HUES6 (cell line): ENCODE data around the gene C1QTNF1.

Experiments used
- H3K27ac ChIP-seq: 2 replicates; pipeline ENCODE4 v1.7.0; 2013; ENCODE audit warnings: low read depth, mild to moderate bottlenecking, low read length, inconsistent platforms
- H3K27me3 ChIP-seq: 2 replicates; pipeline ENCODE4 v1.6.1; 2013; ENCODE audit warnings: low read length; ENCODE audit not compliant: control insufficient read depth, insufficient read depth
- H3K36me3 ChIP-seq: 2 replicates; pipeline ENCODE4 v1.6.1; 2013; ENCODE audit warnings: low read length; ENCODE audit not compliant: control insufficient read depth, insufficient read depth
- H3K4me1 ChIP-seq: 2 replicates; pipeline ENCODE4 v1.6.1; 2013; ENCODE audit warnings: low read length; ENCODE audit not compliant: control insufficient read depth, insufficient read depth
- H3K4me3 ChIP-seq: 2 replicates; pipeline ENCODE4 v1.5.1; 2013; ENCODE audit warnings: low read depth, low read length
- H3K9ac ChIP-seq: one replicate; pipeline ENCODE4 v1.6.1; 2013; ENCODE audit warnings: mild to moderate bottlenecking, low read length
- H3K9me3 ChIP-seq: 2 replicates; pipeline ENCODE4 v1.6.1; 2013; ENCODE audit warnings: low read depth, low read length; ENCODE audit not compliant: control insufficient read depth, insufficient read depth

Gene C1QTNF1

GRCh38 chr17:79000396-79001189 is 23.4 kb upstream of the C1QTNF1 start:
- Histone ChIP-seq H3K4me3 (no peak overlapping the region), H3K27ac (no peak overlapping the region), H3K27me3 (peaks cover 47% of the 10 kb centered on the region), H3K9me3 (no peaks in the 10 kb centered on the region), H3K4me1 (no peaks in the 10 kb centered on the region), H3K36me3 (peaks cover 26% of the 10 kb centered on the region), H3K9ac (no peak overlapping the region)

GRCh38 chr17:79001190-79002020 is 22.6 kb upstream of the C1QTNF1 start:
- H3K9ac ChIP-seq, result no peak overlapping the region
- H3K36me3 ChIP-seq, result peaks cover 18% of the 10 kb centered on the region
- H3K27ac ChIP-seq, result no peak overlapping the region
- no peaks in the 10 kb centered on the region for H3K9me3 ChIP-seq
- H3K27me3 ChIP-seq, result peaks cover 55% of the 10 kb centered on the region
- H3K4me3 ChIP-seq, result no peak overlapping the region
- no peaks in the 10 kb centered on the region for H3K4me1 ChIP-seq

- Histone ChIP-seq H3K27me3 (peaks cover 64% of the 10 kb centered on the region), H3K9me3 (no peaks in the 10 kb centered on the region), H3K9ac (no peak overlapping the region), H3K4me3 (no peak overlapping the region), H3K27ac (no peak overlapping the region), H3K36me3 (peaks cover 9% of the 10 kb centered on the region; the same call in 1 of the 2 replicates), H3K4me1 (no peaks in the 10 kb centered on the region)
Observed at GRCh38 chr17:79002291-79002690, 21.7 kb upstream of the C1QTNF1 start.

- peaks cover 68% of the 10 kb centered on the region for H3K27me3 ChIP-seq
- no peaks in the 10 kb centered on the region for H3K9me3 ChIP-seq
- H3K36me3 ChIP-seq, result peaks cover 8% of the 10 kb centered on the region; the same call in 1 of the 2 replicates
- H3K27ac ChIP-seq, result no peak overlapping the region
- no peak overlapping the region for H3K4me3 ChIP-seq
- no peak overlapping the region for H3K9ac ChIP-seq
- no peaks in the 10 kb centered on the region; the same call in 1 of the 2 replicates for H3K4me1 ChIP-seq
Observed at GRCh38 chr17:79002796-79003593, 21.0 kb upstream of the C1QTNF1 start.

GRCh38 chr17:79003661-79004411 is 20.1 kb upstream of the C1QTNF1 start:
- Histone ChIP-seq H3K4me3 (no peak overlapping the region), H3K4me1 (peaks cover 5% of the 10 kb centered on the region), H3K36me3 (peaks cover 6% of the 10 kb centered on the region; the same call in 1 of the 2 replicates), H3K9ac (no peak overlapping the region), H3K27me3 (peaks cover 76% of the 10 kb centered on the region), H3K9me3 (no peaks in the 10 kb centered on the region), H3K27ac (no peak overlapping the region)

GRCh38 chr17:79005063-79005861 is 18.7 kb upstream of the C1QTNF1 start:
- H3K4me3 ChIP-seq, result no peak overlapping the region
- peaks cover 5% of the 10 kb centered on the region; the same call in 1 of the 2 replicates for H3K36me3 ChIP-seq
- H3K9me3 ChIP-seq, result no peaks in the 10 kb centered on the region
- H3K4me1 ChIP-seq, result peaks cover 14% of the 10 kb centered on the region
- no peak overlapping the region for H3K9ac ChIP-seq
- H3K27ac ChIP-seq, result no peak overlapping the region
- H3K27me3 ChIP-seq, result peaks cover 76% of the 10 kb centered on the region

GRCh38 chr17:79006046-79006445 is 17.9 kb upstream of the C1QTNF1 start:
- Histone ChIP-seq H3K27me3 (peaks cover 68% of the 10 kb centered on the region), H3K27ac (no peak overlapping the region)

GRCh38 chr17:79006794-79007503 is 17.0 kb upstream of the C1QTNF1 start:
- Histone ChIP-seq H3K4me3 (no peak overlapping the region), H3K9me3 (0 out of 2 replicates have a peak, but pooled peaks cover 3% of the 10 kb centered on the region), H3K27me3 (peaks cover 60% of the 10 kb centered on the region), H3K27ac (no peak overlapping the region), H3K36me3 (peaks cover 5% of the 10 kb centered on the region; the same call in 1 of the 2 replicates), H3K9ac (no peak overlapping the region), H3K4me1 (peaks cover 14% of the 10 kb centered on the region)

More at GRCh38 chr17:79006046-79006445, 17.9 kb upstream of the C1QTNF1 start:
- peaks cover 5% of the 10 kb centered on the region; the same call in 1 of the 2 replicates for H3K36me3 ChIP-seq
- no peak overlapping the region for H3K4me3 ChIP-seq
- H3K4me1 ChIP-seq, result peaks cover 14% of the 10 kb centered on the region
- no peak overlapping the region for H3K9ac ChIP-seq
- no peaks in the 10 kb centered on the region for H3K9me3 ChIP-seq
